H9 (cell line): ENCODE measurements around the gene CTU2. TPM values are rescaled to one million over a fixed set of nuclear protein-coding genes. Genes with fewer than 3 reads are reported as not detected.

ENCODE experiments used
- DNase-seq: peaks from one replicate; pipeline ENCODE4 v3.0.0-alpha.2; 2017
- H2AFZ ChIP-seq: one replicate; pipeline ENCODE4 v1.6.1; 2013; ENCODE audit warnings: mild to moderate bottlenecking, low read length, control low read depth, moderate library complexity
- H2AK5ac ChIP-seq: 2 replicates; pipeline ENCODE4 v1.6.1; 2013; ENCODE audit warnings: low read length, control low read depth, mixed read lengths; ENCODE audit not compliant: insufficient read length
- H2BK120ac ChIP-seq: one replicate; pipeline ENCODE4 v1.6.1; 2013; ENCODE audit warnings: low read depth, mild to moderate bottlenecking, low read length, control low read depth, inconsistent platforms; ENCODE audit not compliant: poor library complexity, severe bottlenecking
- H2BK12ac ChIP-seq: 2 replicates; pipeline ENCODE4 v1.6.1; 2013; ENCODE audit warnings: low read length, control low read depth, mixed read lengths, low read depth; ENCODE audit not compliant: insufficient read length
- H2BK15ac ChIP-seq: 2 replicates; pipeline ENCODE4 v1.6.1; 2013; ENCODE audit warnings: low read depth, low read length, control low read depth
- H2BK20ac ChIP-seq: one replicate; pipeline ENCODE4 v1.6.1; 2013; ENCODE audit warnings: low read depth, mild to moderate bottlenecking, low read length, control low read depth, inconsistent platforms; ENCODE audit not compliant: poor library complexity, severe bottlenecking
- H2BK5ac ChIP-seq: 2 replicates; pipeline ENCODE4 v1.6.1; 2013; ENCODE audit warnings: low read length, control low read depth, mixed read lengths; ENCODE audit not compliant: insufficient read length
- H3K14ac ChIP-seq: 2 replicates; pipeline ENCODE4 v1.6.1; 2013; ENCODE audit warnings: low read length, control low read depth; ENCODE audit not compliant: insufficient read depth
- H3K18ac ChIP-seq: 2 replicates; pipeline ENCODE4 v1.6.1; 2013; ENCODE audit warnings: low read depth, mild to moderate bottlenecking, mixed read lengths, low read length, control low read depth; ENCODE audit not compliant: insufficient read length
- H3K23ac ChIP-seq: 2 replicates; pipeline ENCODE4 v1.6.1; 2013; ENCODE audit warnings: low read length, control low read depth, mixed read lengths, low read depth; ENCODE audit not compliant: insufficient read length
- H3K23me2 ChIP-seq: 2 replicates; pipeline ENCODE4 v1.6.1; 2013; ENCODE audit warnings: low read depth, mild to moderate bottlenecking, mixed read lengths, low read length, control low read depth; ENCODE audit not compliant: insufficient read length, poor library complexity, severe bottlenecking
- H3K27ac ChIP-seq: 2 replicates; pipeline ENCODE4 v1.5.1; 2013; ENCODE audit warnings: low read length, control low read depth, mixed read lengths, low read depth; ENCODE audit not compliant: insufficient read length
- H3K27me3 ChIP-seq: 2 replicates; pipeline ENCODE4 v1.6.1; 2013; ENCODE audit warnings: low read length, control low read depth, inconsistent platforms; ENCODE audit not compliant: insufficient read depth
- H3K4ac ChIP-seq: 2 replicates; pipeline ENCODE4 v1.6.1; 2013; ENCODE audit warnings: low read depth, mild to moderate bottlenecking, control low read depth, inconsistent platforms, low read length, moderate library complexity
- H3K4me1 ChIP-seq: 2 replicates; pipeline ENCODE4 v1.6.1; 2013; ENCODE audit warnings: low read length, control low read depth, inconsistent platforms; ENCODE audit not compliant: insufficient read depth
- H3K4me2 ChIP-seq: 2 replicates; pipeline ENCODE4 v1.6.1; 2013; ENCODE audit warnings: low read length, control low read depth, mixed read lengths; ENCODE audit not compliant: insufficient read length, insufficient read depth
- H3K56ac ChIP-seq: 2 replicates; pipeline ENCODE4 v1.6.1; 2013; ENCODE audit warnings: low read depth, mild to moderate bottlenecking, mixed read lengths, low read length, control low read depth; ENCODE audit not compliant: insufficient read length
- H3K79me1 ChIP-seq: 2 replicates; pipeline ENCODE4 v1.6.1; 2013; ENCODE audit warnings: low read depth, mild to moderate bottlenecking, moderate library complexity, low read length, control low read depth, inconsistent platforms; ENCODE audit not compliant: insufficient read depth, poor library complexity, severe bottlenecking
- H3K79me2 ChIP-seq: 2 replicates; pipeline ENCODE4 v1.6.1; 2013; ENCODE audit warnings: low read length, control low read depth, inconsistent platforms; ENCODE audit not compliant: insufficient read depth
- H3K9ac ChIP-seq: 2 replicates; pipeline ENCODE4 v1.6.1; 2013; ENCODE audit warnings: low read length, control low read depth, mixed read lengths; ENCODE audit not compliant: insufficient read length; ENCODE audit errors: extremely low read depth
- H3K9me3 ChIP-seq: one replicate; pipeline ENCODE4 v1.6.1; 2013; ENCODE audit warnings: low read depth, low read length, inconsistent platforms; ENCODE audit not compliant: control insufficient read depth
- H3T11ph ChIP-seq: one replicate; pipeline ENCODE4 v1.6.1; 2013; ENCODE audit warnings: mild to moderate bottlenecking, low read length, control low read depth, inconsistent platforms
- H4K20me1 ChIP-seq: one replicate; pipeline ENCODE4 v1.6.1; 2013; ENCODE audit not compliant: control insufficient read depth, insufficient read length, insufficient read depth
- H4K5ac ChIP-seq: 2 replicates; pipeline ENCODE4 v1.6.1; 2013; ENCODE audit warnings: low read depth, mild to moderate bottlenecking, mixed read lengths, low read length, control low read depth; ENCODE audit not compliant: insufficient read length
- H4K8ac ChIP-seq: replicated peaks from 2 replicates; pipeline ENCODE4 v1.6.1; 2013; ENCODE audit warnings: low read length, control low read depth, mixed read lengths, low read depth; ENCODE audit not compliant: insufficient read length
- H4K91ac ChIP-seq: 2 replicates; pipeline ENCODE4 v1.6.1; 2013; ENCODE audit warnings: low read depth, mild to moderate bottlenecking, moderate library complexity, mixed read lengths, low read length, control low read depth; ENCODE audit not compliant: insufficient read length
- H3K27ac Mint-ChIP-seq, 3 experiments: 2 replicates in 2 of 3; 3 replicates in 1 of 3; pipeline ENCODE4 v1.8.0; 2020 to 2021; ENCODE audit warnings: mixed read lengths in 3 of 3, mild to moderate bottlenecking in 1 of 3, moderate library complexity in 1 of 3
- H3K27me3 Mint-ChIP-seq: 2 replicates; pipeline ENCODE4 v1.8.0; 2021; ENCODE audit warnings: low read depth, mild to moderate bottlenecking, moderate library complexity, mixed read lengths
- H3K36me3 Mint-ChIP-seq, 3 experiments: 2 replicates in 2 of 3; 3 replicates in 1 of 3; pipeline ENCODE4 v1.8.0; 2020 to 2021; ENCODE audit warnings: low read depth in 3 of 3, mixed read lengths in 3 of 3; ENCODE audit not compliant: insufficient read depth in 1 of 3
- H3K4me1 Mint-ChIP-seq, 2 experiments: 2 replicates each; pipeline ENCODE4 v1.8.0; 2020; ENCODE audit warnings: mixed read lengths in 2 of 2
- H3K4me3 Mint-ChIP-seq, 2 experiments: 2 replicates in 1 of 2; 3 replicates in 1 of 2; pipeline ENCODE4 v1.8.0; 2020 to 2021; ENCODE audit warnings: mild to moderate bottlenecking in 2 of 2, mixed read lengths in 2 of 2, moderate library complexity in 1 of 2
- H3K9me3 Mint-ChIP-seq, 2 experiments: 2 replicates in 1 of 2; 3 replicates in 1 of 2; pipeline ENCODE4 v1.8.0; 2020; ENCODE audit warnings: mild to moderate bottlenecking in 2 of 2, mixed read lengths in 2 of 2, moderate library complexity in 1 of 2
- WGBS: extraction: QIAGEN DNeasy Blood & Tissue Kit; methylation state at CpG from one replicate; pipeline ENCODE4 v1.1.7; 2013; ENCODE audit warnings: missing lambda C conversion rate, low lambda C conversion rate, mixed read lengths; ENCODE audit not compliant: insufficient read length; ENCODE audit errors: extremely low coverage; 5-methylcytosine and 5-hydroxymethylcytosine counted together
- total RNA-seq: library from RNA; stranded (reverse); gene quantifications from 2 replicates; pipeline ENCODE4 v1.2.1, GENCODE V29; 2021
- TF ChIP-seq, protein P1 (sequence below): fragments of 200-600 bp; sonication (generic); conservative IDR thresholded peaks from 3 replicates; pipeline ENCODE4 v1.8.0; 2021; ENCODE audit warnings: antibody characterized with exemption, mild to moderate bottlenecking

CTU2 gene
- total RNA-seq, 1 experiment from 2014 or later = 32.8 TPM

DNA sequence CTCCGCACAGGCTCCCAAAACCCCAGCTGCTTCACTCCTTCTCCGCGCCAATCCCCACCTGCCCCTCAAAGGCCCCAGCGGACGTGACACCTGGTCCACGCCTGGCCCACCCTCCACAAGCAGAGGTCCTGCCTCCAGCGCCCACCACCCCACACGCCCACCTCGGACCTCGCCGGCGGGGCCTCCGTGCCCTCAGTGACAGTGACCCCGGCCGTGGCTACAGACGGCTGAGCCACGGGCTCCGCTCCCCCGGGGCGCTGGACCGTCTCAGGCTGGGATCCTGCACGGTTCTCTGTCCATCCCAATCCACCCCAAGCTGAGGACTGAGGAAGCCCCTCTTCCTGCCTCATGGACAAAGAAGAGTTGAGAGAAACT lies 53.7 kb downstream of the CTU2 start:
- H3K14ac ChIP-seq = no peak overlapping the region
- no peak overlapping the region for H4K91ac ChIP-seq
- H3K4ac ChIP-seq = no peak overlapping the region
- H2BK15ac ChIP-seq = no peak overlapping the region
- DNase-seq = no peak
- no peaks in the 10 kb centered on the region for H4K20me1 ChIP-seq
- H2AK5ac ChIP-seq = no peak overlapping the region
- TF ChIP-seq, protein P1, sequence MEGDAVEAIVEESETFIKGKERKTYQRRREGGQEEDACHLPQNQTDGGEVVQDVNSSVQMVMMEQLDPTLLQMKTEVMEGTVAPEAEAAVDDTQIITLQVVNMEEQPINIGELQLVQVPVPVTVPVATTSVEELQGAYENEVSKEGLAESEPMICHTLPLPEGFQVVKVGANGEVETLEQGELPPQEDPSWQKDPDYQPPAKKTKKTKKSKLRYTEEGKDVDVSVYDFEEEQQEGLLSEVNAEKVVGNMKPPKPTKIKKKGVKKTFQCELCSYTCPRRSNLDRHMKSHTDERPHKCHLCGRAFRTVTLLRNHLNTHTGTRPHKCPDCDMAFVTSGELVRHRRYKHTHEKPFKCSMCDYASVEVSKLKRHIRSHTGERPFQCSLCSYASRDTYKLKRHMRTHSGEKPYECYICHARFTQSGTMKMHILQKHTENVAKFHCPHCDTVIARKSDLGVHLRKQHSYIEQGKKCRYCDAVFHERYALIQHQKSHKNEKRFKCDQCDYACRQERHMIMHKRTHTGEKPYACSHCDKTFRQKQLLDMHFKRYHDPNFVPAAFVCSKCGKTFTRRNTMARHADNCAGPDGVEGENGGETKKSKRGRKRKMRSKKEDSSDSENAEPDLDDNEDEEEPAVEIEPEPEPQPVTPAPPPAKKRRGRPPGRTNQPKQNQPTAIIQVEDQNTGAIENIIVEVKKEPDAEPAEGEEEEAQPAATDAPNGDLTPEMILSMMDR = no peak
- no peak overlapping the region for H2BK12ac ChIP-seq
- no CpG with 5 or more reads among the region's 22 CpGs for WGBS
- no peaks in the 10 kb centered on the region for H3K27me3 Mint-ChIP-seq
- H3T11ph ChIP-seq = no peak overlapping the region
- H4K5ac ChIP-seq = no peak overlapping the region
- peaks cover 8% of the 10 kb centered on the region; the same call in 1 of the 2 replicates for H3K4me1 ChIP-seq
- no peaks in the 10 kb centered on the region for H3K79me2 ChIP-seq
- no peak overlapping the region for H3K18ac ChIP-seq
- no peaks in the 10 kb centered on the region for H3K27me3 ChIP-seq
- H3K27ac ChIP-seq = no peak overlapping the region
- no peak overlapping the region for H3K9ac ChIP-seq
- H3K9me3 ChIP-seq = no peaks in the 10 kb centered on the region
- H3K56ac ChIP-seq = no peak overlapping the region
- H4K8ac ChIP-seq = no peak overlapping the region
- H3K27ac Mint-ChIP-seq = peak overlapping the region in 1 of 3 experiments; percentile 59; a peak in 2 of 7 replicates
- no peak overlapping the region for H2BK120ac ChIP-seq
- no peaks in the 10 kb centered on the region for H3K36me3 Mint-ChIP-seq
- no peak overlapping the region for H3K23ac ChIP-seq
- H3K9me3 Mint-ChIP-seq = no peaks in the 10 kb centered on the region; a peak in 1 of 5 replicates
- no peak overlapping the region for H2BK5ac ChIP-seq
- no peak overlapping the region for H2AFZ ChIP-seq
- H3K79me1 ChIP-seq = peaks cover 3% of the 10 kb centered on the region
- no peak overlapping the region for H2BK20ac ChIP-seq
- H3K4me2 ChIP-seq = no peak overlapping the region
- H3K23me2 ChIP-seq = no peaks in the 10 kb centered on the region
- no peak overlapping the region for H3K4me3 Mint-ChIP-seq
- peaks cover 32 to 56% of the 10 kb centered on the region in 2 experiments for H3K4me1 Mint-ChIP-seq
